ENCODE data around the gene RIC3. TPM values are rescaled to one million over a fixed set of nuclear protein-coding genes. Genes with fewer than 3 reads are reported as not detected.
A peak's percentile ranks its signal among the peaks of the same experiment; 100 is the strongest.

Gene RIC3
- total and polyA plus RNA-seq, 7 donors = 0.23 to 34.9 (median 14.7) TPM; not detected in 1

DNA sequence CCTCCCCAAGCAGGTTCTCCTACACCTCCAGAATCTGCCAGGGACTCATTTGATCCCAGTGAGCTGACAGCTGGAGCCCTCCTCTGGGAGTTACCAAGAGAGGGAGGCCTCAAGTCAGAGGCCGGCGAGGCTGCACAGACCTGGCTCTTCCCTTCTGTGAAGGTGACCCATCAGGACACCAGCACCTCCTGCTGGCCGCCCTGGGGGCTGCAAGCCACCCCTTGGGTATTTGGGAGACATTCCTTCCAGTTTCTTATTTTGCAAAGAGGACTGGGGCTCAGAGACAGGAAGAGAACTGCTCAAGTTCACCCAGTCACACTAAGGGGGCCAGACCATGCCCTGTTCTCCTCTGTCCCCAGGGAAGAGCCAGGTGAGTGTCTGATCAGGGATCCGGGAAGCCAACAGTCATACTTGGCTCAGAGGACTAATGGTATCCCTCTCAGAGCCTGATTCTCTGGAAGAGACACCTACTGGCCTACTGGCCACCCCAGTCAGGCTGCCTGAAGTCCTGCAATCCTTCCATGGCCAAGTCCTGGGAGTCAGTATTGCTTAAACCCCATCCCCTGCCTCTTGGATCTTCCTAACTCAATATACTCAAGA is 40.5 kb upstream of the RIC3 start:
- no peak for DNase-seq
- 69 to 72% methylated on average over 4 of the region's 4 CpGs for WGBS, 2 donors
- Histone ChIP-seq H3K27me3 (peaks cover 0 to 9% (median 0%) of the 10 kb centered on the region in 3 donors), H3K9me3 (no peaks in the 10 kb centered on the region), H3K36me3 (no peaks in the 10 kb centered on the region), H3K27ac (no peak overlapping the region), H3K4me1 (peaks cover 0 to 5% (median 2%) of the 10 kb centered on the region in 4 donors), H3K4me3 (no peak overlapping the region)
- intact Hi-C loops (cut with DNase I) = no loop called here
- TF ChIP-seq, protein P1, sequence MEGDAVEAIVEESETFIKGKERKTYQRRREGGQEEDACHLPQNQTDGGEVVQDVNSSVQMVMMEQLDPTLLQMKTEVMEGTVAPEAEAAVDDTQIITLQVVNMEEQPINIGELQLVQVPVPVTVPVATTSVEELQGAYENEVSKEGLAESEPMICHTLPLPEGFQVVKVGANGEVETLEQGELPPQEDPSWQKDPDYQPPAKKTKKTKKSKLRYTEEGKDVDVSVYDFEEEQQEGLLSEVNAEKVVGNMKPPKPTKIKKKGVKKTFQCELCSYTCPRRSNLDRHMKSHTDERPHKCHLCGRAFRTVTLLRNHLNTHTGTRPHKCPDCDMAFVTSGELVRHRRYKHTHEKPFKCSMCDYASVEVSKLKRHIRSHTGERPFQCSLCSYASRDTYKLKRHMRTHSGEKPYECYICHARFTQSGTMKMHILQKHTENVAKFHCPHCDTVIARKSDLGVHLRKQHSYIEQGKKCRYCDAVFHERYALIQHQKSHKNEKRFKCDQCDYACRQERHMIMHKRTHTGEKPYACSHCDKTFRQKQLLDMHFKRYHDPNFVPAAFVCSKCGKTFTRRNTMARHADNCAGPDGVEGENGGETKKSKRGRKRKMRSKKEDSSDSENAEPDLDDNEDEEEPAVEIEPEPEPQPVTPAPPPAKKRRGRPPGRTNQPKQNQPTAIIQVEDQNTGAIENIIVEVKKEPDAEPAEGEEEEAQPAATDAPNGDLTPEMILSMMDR (IDR thresholded peaks at IDR 0.05) = no peak
- no peak for TF ChIP-seq POLR2A (IDR thresholded peaks at IDR 0.05)
- TF ChIP-seq POLR2AphosphoS5 (IDR thresholded peaks at IDR 0.05) = no peak
- TF ChIP-seq EP300 (IDR thresholded peaks at IDR 0.05) = no peak

DNA sequence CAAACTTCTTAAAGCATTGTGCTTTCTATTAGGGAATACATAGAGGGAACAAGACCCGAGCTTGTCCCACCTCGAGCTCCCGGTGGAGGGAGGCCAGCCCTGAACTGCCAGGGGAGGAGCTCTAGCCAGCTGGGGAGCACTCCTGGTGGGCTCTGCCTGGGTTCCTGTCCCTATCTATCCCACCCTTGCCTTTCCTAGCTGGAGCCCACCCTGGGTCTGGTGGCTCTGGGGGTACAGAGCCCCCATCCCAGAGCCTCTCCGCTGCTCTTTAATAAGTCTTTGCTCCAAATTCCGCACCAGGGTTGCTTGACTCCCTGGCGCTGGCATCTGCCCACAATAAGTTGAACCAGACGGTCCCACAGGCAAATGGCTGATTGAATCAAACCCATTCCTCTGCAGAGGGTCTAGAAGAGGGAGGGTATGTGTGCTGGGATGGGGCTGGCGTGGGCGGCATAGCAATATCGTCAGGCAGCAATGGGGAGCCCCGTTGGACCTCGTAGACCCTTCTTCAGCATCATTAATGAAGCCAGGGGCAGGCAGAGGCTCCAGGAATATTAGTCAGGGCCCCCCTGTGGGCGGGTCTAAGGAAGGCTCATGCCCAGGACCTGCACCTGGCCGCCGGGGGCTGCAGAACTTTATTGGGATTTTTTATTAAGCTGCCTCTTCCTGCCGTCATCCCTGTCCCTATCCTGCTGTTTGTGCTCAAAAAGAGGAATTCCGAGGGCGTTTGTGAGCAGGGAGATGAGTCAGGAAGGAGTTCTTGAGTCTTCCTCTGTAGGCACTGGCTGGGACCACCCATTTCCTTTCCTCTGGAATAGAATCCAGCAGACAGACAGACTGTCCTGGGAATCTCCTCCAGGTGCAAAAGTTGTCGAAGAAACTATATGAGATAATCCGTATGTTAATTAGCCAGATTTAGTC is 38.5 kb upstream of the RIC3 start:
- intact Hi-C loops (cut with DNase I) = no loop called here
- no peak for DNase-seq
- WGBS, 2 donors = 51 to 56% methylated on average over 20 of the region's 20 CpGs
- Histone ChIP-seq H3K4me3 (no peak overlapping the region), H3K9me3 (no peaks in the 10 kb centered on the region), H3K27ac (peak overlapping the region; percentile 26 to 49 (median 32)), H3K4me1 (peaks cover 0 to 5% (median 2%) of the 10 kb centered on the region in 4 donors), H3K36me3 (no peaks in the 10 kb centered on the region), H3K27me3 (peaks cover 0 to 9% (median 0%) of the 10 kb centered on the region in 3 donors)
- no peak for TF ChIP-seq POLR2A (IDR thresholded peaks at IDR 0.05)
- no peak for TF ChIP-seq EP300 (IDR thresholded peaks at IDR 0.05)
- no peak for TF ChIP-seq POLR2AphosphoS5 (IDR thresholded peaks at IDR 0.05)
- TF ChIP-seq, protein P1 (IDR thresholded peaks at IDR 0.05) = no peak

DNA sequence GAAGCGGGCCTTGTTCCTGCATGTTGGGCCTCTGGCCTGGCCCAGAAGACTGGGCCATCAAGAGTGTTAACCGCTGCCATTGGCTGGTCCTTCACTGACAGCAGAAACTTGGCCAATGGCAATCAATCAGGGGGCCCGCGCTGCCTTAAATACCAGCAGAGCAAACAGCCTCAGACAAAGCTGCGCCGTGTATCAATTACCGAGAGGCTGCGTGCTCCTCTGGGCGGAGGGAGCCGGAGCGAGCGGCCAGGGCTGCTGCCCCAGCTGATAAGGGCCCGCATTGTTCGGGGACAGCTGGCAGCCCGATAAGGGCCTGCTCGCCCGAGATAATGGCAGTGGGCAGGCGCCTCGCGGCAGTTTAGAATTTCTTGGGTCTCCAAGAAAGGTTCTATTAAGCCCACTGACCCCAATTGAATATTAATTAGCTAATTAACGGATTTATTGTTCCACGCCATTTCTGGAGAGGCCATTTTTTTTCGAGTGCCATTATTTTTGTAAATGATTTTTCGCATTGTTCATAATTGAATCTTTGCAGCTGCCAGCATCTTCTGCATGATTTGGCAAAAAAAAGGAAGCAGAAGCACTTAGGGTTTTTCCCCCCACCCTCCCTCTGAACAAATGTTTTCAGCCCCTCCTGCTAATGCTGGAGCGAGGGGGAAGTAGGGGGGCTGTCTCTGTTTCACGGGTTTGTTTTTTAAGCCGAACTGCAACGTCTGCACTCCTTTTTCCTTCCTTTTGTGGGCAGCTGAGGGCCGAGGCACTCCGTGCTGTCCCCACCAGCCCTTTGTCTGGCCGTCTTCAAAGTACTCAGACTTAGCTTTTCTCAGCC is 37.6 kb upstream of the RIC3 start:
- DNase-seq = no peak
- TF ChIP-seq POLR2AphosphoS5 (IDR thresholded peaks at IDR 0.05) (peak in 1 of 4 donors; percentile 25), POLR2A (IDR thresholded peaks at IDR 0.05) (no peak)
- intact Hi-C loops (cut with DNase I) = no loop called here
- 27 to 33% methylated on average over 31 of the region's 31 CpGs for WGBS, 2 donors
- H3K9me3 ChIP-seq = no peaks in the 10 kb centered on the region
- no peaks in the 10 kb centered on the region for H3K36me3 ChIP-seq
- H3K4me3 ChIP-seq = peak overlapping the region in 1 of 4 donors; percentile 2
- peaks cover 0 to 9% (median 0%) of the 10 kb centered on the region in 3 donors for H3K27me3 ChIP-seq
- H3K27ac ChIP-seq = peak overlapping the region; percentile 26 to 49 (median 34)
- H3K4me1 ChIP-seq = peaks cover 0 to 5% (median 2%) of the 10 kb centered on the region in 4 donors

DNA sequence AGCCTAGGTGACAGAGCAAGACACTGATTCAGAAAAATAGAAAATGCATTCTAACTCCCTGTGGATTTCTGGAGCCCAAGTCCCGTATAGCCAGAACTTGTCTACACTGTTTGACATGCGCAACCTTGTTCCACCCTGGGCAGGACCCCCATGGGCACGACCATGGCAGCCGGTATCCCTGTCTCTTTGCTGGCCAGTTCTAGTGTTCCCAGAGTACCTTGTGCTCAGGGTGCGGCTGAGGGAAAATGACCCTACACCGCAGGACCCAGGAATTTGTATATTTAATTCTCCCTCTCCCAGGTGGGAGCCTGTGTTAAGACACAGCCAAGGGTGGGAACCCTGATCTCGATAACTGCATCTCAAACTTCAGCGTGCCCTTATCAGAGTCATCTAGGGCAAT is 36.7 kb upstream of the RIC3 start:
- DNase-seq = no peak
- Histone ChIP-seq H3K4me3 (no peak overlapping the region), H3K36me3 (no peaks in the 10 kb centered on the region), H3K27me3 (peaks cover 0 to 9% (median 0%) of the 10 kb centered on the region in 3 donors), H3K4me1 (peaks cover 0 to 5% (median 2%) of the 10 kb centered on the region in 4 donors), H3K9me3 (no peaks in the 10 kb centered on the region), H3K27ac (peak overlapping the region in 1 of 4 donors; percentile 42)
- intact Hi-C loops (cut with DNase I) = no loop called here
- TF ChIP-seq, protein P1 (IDR thresholded peaks at IDR 0.05) = no peak
- TF ChIP-seq POLR2AphosphoS5 (IDR thresholded peaks at IDR 0.05) (no peak), EP300 (IDR thresholded peaks at IDR 0.05) (no peak), POLR2A (IDR thresholded peaks at IDR 0.05) (no peak)
- WGBS, 2 donors = 90 to 91% methylated on average over 8 of the region's 8 CpGs
